PC-3 (cell line): ENCODE measurements around the gene PHC2. TPM values are rescaled to one million over a fixed set of nuclear protein-coding genes. Genes with fewer than 3 reads are reported as not detected.

ENCODE experiments used
- ATAC-seq: fragments of 200-7000 bp; cut with Tn5 transposase; 2 replicates; pipeline ENCODE4 v1.9.1; 2020; ENCODE audit warnings: mild to moderate bottlenecking, moderate library complexity
- BruUV-seq: library from RNA; stranded (reverse); fragments of 400-500 nt; replicated peaks from 2 replicates; lab custom pipeline; 2021; lab: Mats Ljungman, UMichigan
- CTCF ChIA-PET: fragments of 300-600 bp; sonication (Branson Sonifier 250); formaldehyde crosslinking; loops from one replicate; lab custom pipeline; 2022; ENCODE audit warnings: antibody characterized with exemption; lab: Charles Lee
- POLR2A ChIA-PET: fragments of 300-600 bp; sonication (Branson Sonifier 250); formaldehyde crosslinking; loops from one replicate; lab custom pipeline; 2022; ENCODE audit warnings: antibody characterized with exemption; ENCODE audit not compliant: unreplicated experiment; lab: Charles Lee
- DNase-seq: peaks from one replicate; pipeline ENCODE4 v3.0.0-alpha.2; 2015
- H2AFZ ChIP-seq: fragments of 300-600 bp; sonication (generic); 2 replicates; pipeline ENCODE4 v1.6.0; 2016; ENCODE audit warnings: antibody characterized with exemption, low read length
- H3F3A ChIP-seq: fragments of 300-600 bp; sonication (generic); one replicate; pipeline ENCODE4 v1.6.0; 2017; ENCODE audit warnings: antibody characterized with exemption, low read length, control low read depth, mild to moderate bottlenecking; ENCODE audit not compliant: unreplicated experiment
- H3K27ac ChIP-seq: fragments of 300-600 bp; sonication (generic); 2 replicates; pipeline ENCODE4 v1.5.1; 2016; ENCODE audit warnings: mild to moderate bottlenecking, low read length
- H3K27me3 ChIP-seq: fragments of 300-600 bp; sonication (generic); 2 replicates; pipeline ENCODE4 v1.6.1; 2016; ENCODE audit warnings: low read length, mixed read lengths
- H3K36me3 ChIP-seq: fragments of 300-600 bp; sonication (generic); 2 replicates; pipeline ENCODE4 v1.6.1; 2016; ENCODE audit warnings: low read depth, mixed run types, low read length, mixed read lengths
- H3K4me1 ChIP-seq: fragments of 300-600 bp; sonication (generic); 2 replicates; pipeline ENCODE4 v1.5.1; 2016; ENCODE audit warnings: low read length; ENCODE audit not compliant: insufficient read depth
- H3K4me2 ChIP-seq: fragments of 300-600 bp; sonication (generic); 2 replicates; pipeline ENCODE4 v1.6.0; 2016; ENCODE audit warnings: low read length
- H3K4me3 ChIP-seq: fragments of 300-600 bp; sonication (generic); 2 replicates; pipeline ENCODE4 v1.5.1; 2016; ENCODE audit warnings: mild to moderate bottlenecking, low read length, mixed read lengths
- H3K79me2 ChIP-seq: fragments of 300-600 bp; sonication (generic); 2 replicates; pipeline ENCODE4 v1.6.1; 2017; ENCODE audit warnings: low read length, mixed read lengths
- H3K9ac ChIP-seq: fragments of 300-600 bp; sonication (generic); 2 replicates; pipeline ENCODE4 v1.6.0; 2016; ENCODE audit warnings: mild to moderate bottlenecking, low read length
- H3K9me2 ChIP-seq: fragments of 300-600 bp; sonication (generic); replicated peaks from 2 replicates; pipeline ENCODE4 v1.6.1; 2016; ENCODE audit warnings: mixed run types, low read length, mixed read lengths
- H3K9me3 ChIP-seq: fragments of 300-600 bp; sonication (generic); 2 replicates; pipeline ENCODE4 v1.6.1; 2016; ENCODE audit warnings: low read length, mixed read lengths
- H4K20me1 ChIP-seq: fragments of 300-600 bp; sonication (generic); 2 replicates; pipeline ENCODE4 v1.6.1; 2016; ENCODE audit warnings: low read length, mixed read lengths
- CTCF ChIP-seq: fragments of 300-600 bp; sonication (generic); conservative IDR thresholded peaks from 2 replicates; pipeline ENCODE4 v1.5.1; 2017; ENCODE audit warnings: antibody characterized with exemption, low read depth, mild to moderate bottlenecking, low read length
- EZH2 ChIP-seq: fragments of 300-600 bp; sonication (generic); IDR thresholded peaks from one replicate; pipeline ENCODE4 v1.6.1; 2017; ENCODE audit warnings: antibody characterized with exemption, mild to moderate bottlenecking, low read length; ENCODE audit not compliant: unreplicated experiment
- EZH2phosphoT487 ChIP-seq: fragments of 300-600 bp; sonication (generic); IDR thresholded peaks from 2 replicates; pipeline ENCODE4 v1.6.1; 2018; ENCODE audit warnings: mild to moderate bottlenecking, antibody characterized with exemption, low read length, borderline replicate concordance
- intact Hi-C: fragments of 100-400 bp; cut with micrococcal nuclease; formaldehyde crosslinking; loops from 2 replicates; pipeline ENCODE4 v1.9.0; 2023
- total RNA-seq: library from RNA; depleted of rRNA; stranded (reverse); fragments of >200 nt; gene quantifications from 2 replicates; pipeline ENCODE4 v1.2.3, GENCODE V29; 2014

The PHC2 gene
- total RNA-seq, 1 experiment from 2014 or later, result 134 TPM

DNA sequence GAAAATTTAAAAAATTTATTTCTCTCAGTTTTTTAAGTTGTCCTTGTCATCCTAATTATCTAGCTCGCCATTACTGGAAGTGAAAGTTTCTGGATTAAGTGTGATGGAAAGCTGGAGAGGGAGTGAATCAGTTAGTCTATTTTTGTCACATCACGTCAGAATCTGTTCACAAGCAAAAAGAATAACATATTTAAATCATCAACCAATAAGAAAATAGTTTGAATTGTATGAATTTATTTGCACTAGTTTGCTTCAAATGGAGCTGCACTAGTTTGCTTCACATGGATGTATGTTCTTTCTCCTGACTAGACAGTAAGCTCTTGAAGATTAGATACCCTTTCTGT, 22.8 kb downstream of the PHC2 start:
- H3K9ac ChIP-seq, result no peak overlapping the region
- no peaks in the 10 kb centered on the region for H3K9me2 ChIP-seq
- no peak overlapping the region for H3K27ac ChIP-seq
- TF ChIP-seq CTCF (no peak), EZH2 (no peak), EZH2phosphoT487 (no peak)
- CTCF ChIA-PET, result no interaction called here
- peaks cover 6% of the 10 kb centered on the region; the same call in 1 of the 2 replicates for H4K20me1 ChIP-seq
- no peaks in the 10 kb centered on the region for H3K27me3 ChIP-seq
- H3K4me2 ChIP-seq, result no peak overlapping the region
- POLR2A ChIA-PET, result no interaction called here
- no peak overlapping the region for H3K4me3 ChIP-seq
- H3K4me1 ChIP-seq, result peaks cover 13% of the 10 kb centered on the region
- no peak overlapping the region for H2AFZ ChIP-seq
- intact Hi-C loops, result no loop called here
- H3K36me3 ChIP-seq, result peaks cover 11% of the 10 kb centered on the region
- BruUV-seq, result no TSS peak
- no peaks in the 10 kb centered on the region for H3K9me3 ChIP-seq
- no peaks in the 10 kb centered on the region for H3F3A ChIP-seq
- ATAC-seq (no peak), DNase-seq (no peak)
- peaks cover 73% of the 10 kb centered on the region for H3K79me2 ChIP-seq

DNA sequence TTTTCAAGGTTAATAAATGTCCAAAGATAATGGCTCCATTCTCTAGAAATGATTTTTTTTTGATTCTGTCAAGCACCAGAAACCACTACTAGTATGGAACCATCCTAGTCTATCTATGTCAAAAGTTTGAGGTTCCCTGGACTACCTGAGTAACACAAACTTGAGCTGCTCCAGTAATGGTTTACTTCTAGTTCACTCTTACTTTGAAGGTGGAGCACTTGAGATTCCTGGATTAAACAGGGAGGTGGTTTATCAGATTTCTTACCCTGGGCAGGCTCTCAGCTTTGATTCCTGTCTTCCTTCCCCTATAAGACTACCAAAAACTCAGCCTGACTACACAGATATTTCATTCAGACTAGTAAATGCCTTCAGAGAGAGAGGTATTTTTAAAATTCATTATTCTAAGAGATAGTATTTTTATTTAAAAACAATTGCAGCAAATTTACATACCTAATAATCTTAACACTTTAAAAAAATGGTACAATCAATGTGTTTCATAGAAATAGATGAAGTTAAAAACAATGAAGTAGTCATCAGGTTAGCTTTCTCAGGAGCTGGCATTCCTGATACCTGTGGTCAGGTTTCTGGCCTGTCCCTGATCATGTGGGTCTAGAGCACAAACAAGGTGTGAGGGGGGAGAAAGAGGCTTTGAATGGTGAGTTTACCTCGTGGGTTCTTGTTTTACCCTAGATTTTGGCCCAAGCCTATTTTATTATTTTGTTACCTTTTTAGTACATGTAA, 23.4 kb downstream of the PHC2 start:
- BruUV-seq, result no TSS peak
- ChIA-PET CTCF (no interaction called here), POLR2A (no interaction called here)
- TF ChIP-seq CTCF, result no peak
- TF ChIP-seq EZH2phosphoT487, result no peak
- TF ChIP-seq EZH2, result no peak
- no peak for ATAC-seq
- Histone ChIP-seq H4K20me1 (peaks cover 6% of the 10 kb centered on the region; the same call in 1 of the 2 replicates), H3K4me2 (no peak overlapping the region), H3K79me2 (peaks cover 68% of the 10 kb centered on the region), H3F3A (no peaks in the 10 kb centered on the region), H3K4me3 (no peak overlapping the region), H3K36me3 (peaks cover 11% of the 10 kb centered on the region), H3K4me1 (peaks cover 13% of the 10 kb centered on the region), H3K9ac (no peak overlapping the region), H3K9me3 (no peaks in the 10 kb centered on the region), H3K27me3 (no peaks in the 10 kb centered on the region), H3K27ac (no peak overlapping the region), H3K9me2 (no peaks in the 10 kb centered on the region), H2AFZ (no peak overlapping the region)
- intact Hi-C loops, result no loop called here
- DNase-seq, result no peak

DNA sequence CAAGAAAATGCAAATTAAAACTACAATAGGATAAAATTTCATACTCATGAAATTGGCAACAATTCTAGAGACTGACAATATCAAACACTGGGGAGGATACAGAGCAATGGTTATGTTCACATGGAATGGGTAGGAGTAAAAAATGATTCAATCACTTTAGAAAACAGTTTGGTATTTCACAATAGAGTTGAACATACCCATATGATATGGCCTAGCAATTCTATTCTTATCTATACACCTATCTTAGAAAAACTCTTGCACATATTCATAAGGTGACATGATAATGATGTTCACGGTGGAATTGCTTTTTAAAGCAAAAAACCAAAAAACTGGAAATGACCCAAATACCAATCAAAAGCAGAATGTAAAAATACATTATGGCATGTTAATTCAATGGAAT, 28.7 kb downstream of the PHC2 start:
- no peak overlapping the region for H3K9ac ChIP-seq
- no peaks in the 10 kb centered on the region for H3K9me3 ChIP-seq
- no TSS peak for BruUV-seq
- TF ChIP-seq EZH2 (no peak), CTCF (no peak)
- intact Hi-C loops, result no loop called here
- CTCF ChIA-PET, result no interaction called here
- peaks cover 9% of the 10 kb centered on the region; the same call in 1 of the 2 replicates for H4K20me1 ChIP-seq
- no peaks in the 10 kb centered on the region for H3K4me1 ChIP-seq
- H3K4me2 ChIP-seq, result no peak overlapping the region
- H3K9me2 ChIP-seq, result no peaks in the 10 kb centered on the region
- ATAC-seq (no peak), DNase-seq (no peak)
- no peaks in the 10 kb centered on the region for H3K27me3 ChIP-seq
- H3F3A ChIP-seq, result no peaks in the 10 kb centered on the region
- H3K36me3 ChIP-seq, result peaks cover 19% of the 10 kb centered on the region
- H2AFZ ChIP-seq, result no peak overlapping the region
- POLR2A ChIA-PET, result no interaction called here
- H3K79me2 ChIP-seq, result peaks cover 54% of the 10 kb centered on the region
- no peak overlapping the region for H3K27ac ChIP-seq
- no peak overlapping the region for H3K4me3 ChIP-seq
